Right lobe of liver (tissue), 6 donors: ENCODE measurements around the gene EPHA4. TPM values are rescaled to one million over a fixed set of nuclear protein-coding genes. Genes with fewer than 3 reads are reported as not detected.

Experiments used
- ATAC-seq, 4 donors: fragments of 200-7000 bp; cut with Tn5 transposase; one replicate each; pipeline ENCODE4 v1.9.1; 2020; ENCODE audit warnings: mild to moderate bottlenecking in 4 of 4, moderate library complexity in 4 of 4
- DNase-seq, 3 donors: peaks; one replicate each; pipeline ENCODE4 v3.0.0-alpha.2; 2020
- H3K27ac ChIP-seq, 3 donors: fragments of 200-600 bp; one replicate each; pipeline ENCODE4 v1.8.0; 2022
- H3K27me3 ChIP-seq, 2 donors: fragments of 200-600 bp; one replicate each; pipeline ENCODE4 v1.8.0; 2022
- H3K36me3 ChIP-seq, 4 donors: fragments of 200-600 bp; sonication (generic) in 1 of 4; one replicate each; pipeline versions ENCODE4 v1.5.1 to v1.8.0; 2017 to 2022; ENCODE audit warnings: control low read depth in 1 of 4
- H3K4me1 ChIP-seq, 4 donors: fragments of 200-600 bp; sonication (generic) in 1 of 4; one replicate each; pipeline versions ENCODE4 v1.5.1 to v1.8.0; 2017 to 2022; ENCODE audit warnings: control low read depth in 1 of 4
- H3K4me3 ChIP-seq, 3 donors: fragments of 200-600 bp; one replicate each; pipeline ENCODE4 v1.8.0; 2022
- H3K9me3 ChIP-seq, 4 donors: fragments of 200-600 bp; sonication (generic) in 1 of 4; one replicate each; pipeline versions ENCODE4 v1.5.1 to v1.8.0; 2017 to 2022; ENCODE audit warnings: control low read depth in 1 of 4
- POLR2A ChIP-seq: fragments of 450-650 bp; IDR thresholded peaks from one replicate; pipeline ENCODE4 v1.6.1; 2017; ENCODE audit warnings: antibody characterized with exemption, mild to moderate bottlenecking
- WGBS: methylation state at CpG from one replicate; pipeline ENCODE4 v1.1.6; 2018; ENCODE audit warnings: low coverage, low lambda C conversion rate; ENCODE audit not compliant: insufficient coverage; ENCODE audit errors: missing lambda C conversion rate; 5-methylcytosine and 5-hydroxymethylcytosine counted together
- intact Hi-C, 2 donors: fragments of 100-400 bp; cut with DNase I; formaldehyde crosslinking; loops; one replicate each; pipeline versions ENCODE4 v1.11.2 to v1.14.1; 2022
- total RNA-seq, 6 experiments: library from RNA; depleted of rRNA in 2 of 6; stranded (reverse); fragments of >200 nt in 2 of 6; fragmentation: NEBNext Ultra II Directional in 3 of 6; extraction: Animal tissue kit (Norgen Biotek cat#: 25700) in 3 of 6; gene quantifications; one replicate each; pipeline versions ENCODE4 v1.1.0 to v1.2.4, GENCODE V29; 2016 to 2023
- TF ChIP-seq, protein P1 (sequence below), 4 donors: fragments of 200-600 bp in 3 of 4; fragments of 450-650 bp in 1 of 4; IDR thresholded peaks; one replicate each; pipeline versions ENCODE4 v1.5.1 to v1.8.0; 2016 to 2022; ENCODE audit warnings: antibody characterized with exemption in 4 of 4, mild to moderate bottlenecking in 2 of 4
- donor health status: DM: no; HTN: yes; CAD: no.
- donor health status: DM: no; HTN: no; CAD: no.
- donor health status: DM: no; HTN: no; CAD: no.
- donor health status: DM: no; HTN: yes; CAD: no.
- donor health status: DM: no; HTN: yes; CAD: no.

The EPHA4 gene
- total RNA-seq, 6 experiments from 2014 or later: 0.61 to 2.9 (median 1.0) TPM

DNA sequence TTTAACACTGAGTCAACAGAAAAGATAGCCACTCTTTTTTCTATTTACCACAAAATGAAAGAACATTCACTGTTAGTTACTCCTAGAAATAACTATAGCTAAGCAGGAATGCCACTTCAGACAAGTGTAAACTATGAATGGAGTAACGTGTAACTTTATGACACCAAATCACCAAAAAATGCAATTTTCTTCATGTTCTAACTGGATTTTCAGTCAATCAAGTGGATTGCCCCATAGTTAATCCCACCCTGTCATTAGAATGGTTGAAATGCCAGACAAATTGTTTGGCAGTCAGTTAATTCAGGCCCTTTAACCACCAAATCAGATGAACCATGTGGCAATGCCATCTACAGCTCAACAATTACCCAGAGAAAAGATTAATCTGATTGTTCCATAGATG is 9.9 kb downstream of the EPHA4 start:
- no peaks in the 10 kb centered on the region for H3K27me3 ChIP-seq
- no peaks in the 10 kb centered on the region for H3K9me3 ChIP-seq
- no peaks in the 10 kb centered on the region for H3K36me3 ChIP-seq
- WGBS: 94% methylated on average over 1 of the region's 1 CpG
- H3K4me3 ChIP-seq: no peak overlapping the region
- no peak for DNase-seq
- no peak overlapping the region for H3K27ac ChIP-seq
- intact Hi-C loops: no loop called here
- no peak for ATAC-seq
- H3K4me1 ChIP-seq: no peaks in the 10 kb centered on the region
- TF ChIP-seq POLR2A: no peak
- TF ChIP-seq, protein P1, sequence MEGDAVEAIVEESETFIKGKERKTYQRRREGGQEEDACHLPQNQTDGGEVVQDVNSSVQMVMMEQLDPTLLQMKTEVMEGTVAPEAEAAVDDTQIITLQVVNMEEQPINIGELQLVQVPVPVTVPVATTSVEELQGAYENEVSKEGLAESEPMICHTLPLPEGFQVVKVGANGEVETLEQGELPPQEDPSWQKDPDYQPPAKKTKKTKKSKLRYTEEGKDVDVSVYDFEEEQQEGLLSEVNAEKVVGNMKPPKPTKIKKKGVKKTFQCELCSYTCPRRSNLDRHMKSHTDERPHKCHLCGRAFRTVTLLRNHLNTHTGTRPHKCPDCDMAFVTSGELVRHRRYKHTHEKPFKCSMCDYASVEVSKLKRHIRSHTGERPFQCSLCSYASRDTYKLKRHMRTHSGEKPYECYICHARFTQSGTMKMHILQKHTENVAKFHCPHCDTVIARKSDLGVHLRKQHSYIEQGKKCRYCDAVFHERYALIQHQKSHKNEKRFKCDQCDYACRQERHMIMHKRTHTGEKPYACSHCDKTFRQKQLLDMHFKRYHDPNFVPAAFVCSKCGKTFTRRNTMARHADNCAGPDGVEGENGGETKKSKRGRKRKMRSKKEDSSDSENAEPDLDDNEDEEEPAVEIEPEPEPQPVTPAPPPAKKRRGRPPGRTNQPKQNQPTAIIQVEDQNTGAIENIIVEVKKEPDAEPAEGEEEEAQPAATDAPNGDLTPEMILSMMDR (IDR thresholded peaks at IDR 0.05): no peak

- Histone ChIP-seq H3K36me3 (no peaks in the 10 kb centered on the region), H3K9me3 (no peaks in the 10 kb centered on the region), H3K27me3 (no peaks in the 10 kb centered on the region), H3K4me1 (no peaks in the 10 kb centered on the region), H3K27ac (no peak overlapping the region), H3K4me3 (no peak overlapping the region)
- no peak for ATAC-seq
- TF ChIP-seq, protein P1 (IDR thresholded peaks at IDR 0.05): no peak
- TF ChIP-seq POLR2A: no peak
- DNase-seq: no peak
- WGBS: 64% methylated on average over 4 of the region's 4 CpGs
- intact Hi-C loops: no loop called here
Measured at GRCh38 chr2:221561770-221562169, 10.3 kb downstream of the EPHA4 start.

DNA sequence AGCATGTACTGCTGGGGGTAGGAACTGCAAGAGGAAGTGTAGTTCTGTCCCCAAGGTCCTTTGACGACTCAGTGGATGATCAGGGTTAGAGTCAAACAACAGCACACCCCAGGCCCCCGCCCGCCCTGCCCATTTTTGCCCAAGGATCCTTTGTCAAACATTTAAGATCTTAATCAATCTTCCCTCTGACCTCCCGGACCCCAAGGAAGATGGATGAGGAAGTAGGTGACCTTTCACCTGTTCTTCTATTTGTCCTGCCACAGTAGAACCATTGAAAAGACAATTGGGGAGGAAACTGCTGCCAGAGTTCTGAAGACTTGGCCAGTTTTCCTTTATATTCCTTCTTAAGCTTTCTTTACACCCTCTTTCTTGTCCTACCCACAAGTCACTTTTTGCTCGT is 12.1 kb downstream of the EPHA4 start:
- no peaks in the 10 kb centered on the region for H3K36me3 ChIP-seq
- TF ChIP-seq, protein P1 (IDR thresholded peaks at IDR 0.05): no peak
- TF ChIP-seq POLR2A: no peak
- WGBS: 41% methylated on average over 5 of the region's 5 CpGs
- H3K27ac ChIP-seq: no peak overlapping the region
- intact Hi-C loops: no loop called here
- no peaks in the 10 kb centered on the region for H3K27me3 ChIP-seq
- H3K4me3 ChIP-seq: no peak overlapping the region
- ATAC-seq (no peak), DNase-seq (no peak)
- H3K4me1 ChIP-seq: no peaks in the 10 kb centered on the region
- H3K9me3 ChIP-seq: no peaks in the 10 kb centered on the region

DNA sequence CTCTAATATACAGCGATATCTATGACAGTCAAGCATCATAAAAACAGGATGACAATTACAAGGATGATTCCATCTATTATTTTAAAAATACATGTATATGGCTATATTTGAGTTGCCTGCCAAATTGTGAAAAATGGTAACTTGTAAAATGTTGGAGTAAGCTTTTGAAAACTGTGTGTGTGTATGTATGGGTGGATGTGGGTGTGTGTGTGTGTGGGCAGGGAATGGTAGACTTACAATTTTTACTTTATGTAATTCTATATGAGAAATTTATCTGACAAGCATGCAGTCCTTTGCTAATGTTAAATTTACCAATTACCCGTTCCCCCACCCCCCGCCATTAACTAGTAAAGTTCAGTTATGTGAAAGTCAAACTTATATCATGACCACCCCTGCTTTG is 14.0 kb downstream of the EPHA4 start:
- intact Hi-C loops: no loop called here
- no peaks in the 10 kb centered on the region for H3K4me1 ChIP-seq
- WGBS: 66% methylated on average over 3 of the region's 3 CpGs
- no peak for TF ChIP-seq POLR2A
- TF ChIP-seq, protein P1 (IDR thresholded peaks at IDR 0.05): no peak
- DNase-seq (no peak), ATAC-seq (no peak)
- no peaks in the 10 kb centered on the region for H3K9me3 ChIP-seq
- no peaks in the 10 kb centered on the region for H3K36me3 ChIP-seq
- H3K4me3 ChIP-seq: no peak overlapping the region
- no peaks in the 10 kb centered on the region for H3K27me3 ChIP-seq
- H3K27ac ChIP-seq: no peak overlapping the region

- Histone ChIP-seq H3K27ac (no peak overlapping the region), H3K4me3 (no peak overlapping the region), H3K27me3 (no peaks in the 10 kb centered on the region), H3K4me1 (no peaks in the 10 kb centered on the region), H3K36me3 (no peaks in the 10 kb centered on the region), H3K9me3 (no peaks in the 10 kb centered on the region)
- no peak for ATAC-seq
- TF ChIP-seq, protein P1 (IDR thresholded peaks at IDR 0.05): no peak
- TF ChIP-seq POLR2A: no peak
- intact Hi-C loops: no loop called here
- 42% methylated on average over 2 of the region's 2 CpGs for WGBS
- no peak for DNase-seq
Measured at GRCh38 chr2:221555494-221555846, 16.6 kb downstream of the EPHA4 start.
